Liver (tissue), 9 donors: ENCODE measurements around the gene IGF2. TPM values are rescaled to one million over a fixed set of nuclear protein-coding genes. Genes with fewer than 3 reads are reported as not detected.

Source experiments
- DNase-seq: peaks from one replicate; pipeline ENCODE4 v3.0.0-alpha.2; 2017; ENCODE audit warnings: low spot score
- H3K27ac ChIP-seq, 2 donors: one replicate each; pipeline ENCODE4 v1.7.0; 2013; ENCODE audit warnings: inconsistent platforms in 2 of 2, low read length in 2 of 2, control low read depth in 1 of 2, low read depth in 1 of 2, mild to moderate bottlenecking in 1 of 2
- H3K27me3 ChIP-seq, 4 donors: one replicate each; pipeline versions ENCODE4 v1.6.1 to v1.7.0; 2013; ENCODE audit warnings: low read length in 3 of 4, inconsistent platforms in 1 of 4, mild to moderate bottlenecking in 1 of 4, moderate library complexity in 1 of 4; ENCODE audit not compliant: control insufficient read depth in 4 of 4, insufficient read depth in 4 of 4
- H3K36me3 ChIP-seq, 4 donors: one replicate each; pipeline versions ENCODE4 v1.6.1 to v1.7.0; 2013; ENCODE audit warnings: low read length in 3 of 4, mild to moderate bottlenecking in 3 of 4, low read depth in 1 of 4, moderate library complexity in 1 of 4; ENCODE audit not compliant: control insufficient read depth in 4 of 4, insufficient read depth in 3 of 4
- H3K4me1 ChIP-seq, 4 donors: one replicate each; pipeline versions ENCODE4 v1.6.1 to v1.7.0; 2013; ENCODE audit warnings: low read length in 3 of 4, mild to moderate bottlenecking in 3 of 4, moderate library complexity in 1 of 4; ENCODE audit not compliant: control insufficient read depth in 4 of 4, insufficient read depth in 4 of 4
- H3K4me3 ChIP-seq, 3 donors: one replicate each; pipeline versions ENCODE4 v1.6.1 to v1.7.0; 2013; ENCODE audit warnings: low read length in 3 of 3, control low read depth in 1 of 3, low read depth in 1 of 3, mild to moderate bottlenecking in 1 of 3
- H3K9ac ChIP-seq, 2 donors: one replicate each; pipeline ENCODE4 v1.7.0; 2013; ENCODE audit warnings: low read length in 2 of 2, mild to moderate bottlenecking in 2 of 2, moderate library complexity in 2 of 2, control low read depth in 1 of 2, low read depth in 1 of 2
- H3K9me3 ChIP-seq, 4 donors: one replicate each; pipeline versions ENCODE4 v1.6.1 to v1.7.0; 2013; ENCODE audit warnings: low read length in 3 of 4; ENCODE audit not compliant: control insufficient read depth in 4 of 4
- ATF3 ChIP-seq: IDR thresholded peaks from 2 replicates; pipeline ENCODE4 v1.6.1; 2016; ENCODE audit warnings: antibody characterized with exemption
- CTCF ChIP-seq: fragments of 150-350 bp; IDR thresholded peaks from 2 replicates; pipeline ENCODE4 v1.5.1; 2017; ENCODE audit warnings: improper control_type of control experiment, low read depth, low read length; ENCODE audit not compliant: missing input control
- EGR1 ChIP-seq, 2 donors: IDR thresholded peaks; 2 replicates each; pipeline ENCODE4 v1.6.1; 2016 to 2018; ENCODE audit warnings: antibody characterized with exemption in 2 of 2, low read depth in 2 of 2
- FOXA1 ChIP-seq: IDR thresholded peaks from 2 replicates; pipeline ENCODE4 v1.6.1; 2016; ENCODE audit warnings: antibody characterized with exemption
- FOXA2 ChIP-seq: IDR thresholded peaks from 2 replicates; pipeline ENCODE4 v1.6.1; 2016; ENCODE audit warnings: antibody characterized with exemption
- GABPA ChIP-seq, 2 donors: IDR thresholded peaks in 1 of 2; conservative IDR thresholded peaks in 1 of 2; 2 replicates each; pipeline ENCODE4 v1.6.1; 2016; ENCODE audit warnings: antibody characterized with exemption in 2 of 2, mild to moderate bottlenecking in 1 of 2, moderate library complexity in 1 of 2
- HNF4A ChIP-seq, 2 donors: conservative IDR thresholded peaks; 2 replicates each; pipeline ENCODE4 v1.6.1; 2016; ENCODE audit warnings: antibody characterized with exemption in 2 of 2, mild to moderate bottlenecking in 2 of 2
- HNF4G ChIP-seq: IDR thresholded peaks from 2 replicates; pipeline ENCODE4 v1.6.1; 2016; ENCODE audit warnings: antibody characterized with exemption
- JUND ChIP-seq, 2 donors: IDR thresholded peaks; 2 replicates each; pipeline ENCODE4 v1.6.1; 2016; ENCODE audit warnings: antibody characterized with exemption in 2 of 2
- MAX ChIP-seq: IDR thresholded peaks from 2 replicates; pipeline ENCODE4 v1.6.1; 2016; ENCODE audit warnings: antibody characterized with exemption
- NR2F2 ChIP-seq: IDR thresholded peaks from 2 replicates; pipeline ENCODE4 v1.6.1; 2016; ENCODE audit warnings: antibody characterized with exemption
- RAD21 ChIP-seq, 2 donors: IDR thresholded peaks; 2 replicates each; pipeline ENCODE4 v1.6.1; 2016; ENCODE audit warnings: antibody characterized with exemption in 2 of 2, mild to moderate bottlenecking in 2 of 2
- REST ChIP-seq: IDR thresholded peaks from 2 replicates; pipeline ENCODE4 v1.6.1; 2016; ENCODE audit warnings: antibody characterized with exemption, mild to moderate bottlenecking
- RXRA ChIP-seq, 2 donors: IDR thresholded peaks; 2 replicates each; pipeline ENCODE4 v1.6.1; 2017 to 2018; ENCODE audit warnings: antibody characterized with exemption in 2 of 2, mild to moderate bottlenecking in 1 of 2
- SP1 ChIP-seq: IDR thresholded peaks from 2 replicates; pipeline ENCODE4 v1.6.1; 2018; ENCODE audit warnings: antibody characterized with exemption, mild to moderate bottlenecking
- TAF1 ChIP-seq: conservative IDR thresholded peaks from 2 replicates; pipeline ENCODE4 v1.6.1; 2016; ENCODE audit warnings: antibody characterized with exemption, mild to moderate bottlenecking
- WGBS: extraction: QIAGEN DNeasy Blood & Tissue Kit; methylation state at CpG from one replicate; pipeline ENCODE4 v1.1.7; 2013; 5-methylcytosine and 5-hydroxymethylcytosine counted together
- polyA plus RNA-seq, 2 donors: library from polyadenylated mRNA; stranded (reverse) in 1 of 2; unstranded in 1 of 2; fragments of 200-250 nt in 1 of 2; fragments of >200 nt in 1 of 2; fragmentation: Nextera tagmentation in 1 of 2; extraction: Ambion mirVana in 1 of 2; gene quantifications; one replicate each; pipeline versions ENCODE4 v1.2.1 to v1.2.3, GENCODE V29; 2013 to 2015
- total RNA-seq, 2 donors: library from RNA; depleted of rRNA; stranded (reverse); fragments of >200 nt; gene quantifications; one replicate each; pipeline ENCODE4 v1.2.3, GENCODE V29; 2014
- donor health status: healthy.
- donor health status: healthy.
- donor health status: healthy.
- donor health status: healthy.
- donor health status: healthy.

IGF2 gene
- total and polyA plus RNA-seq, 4 donors = 70.5 to 1,440 (median 192) TPM

- H3K4me3 ChIP-seq = no peak overlapping the region
- WGBS = 98% methylated on average over 12 of the region's 12 CpGs
- DNase-seq = no peak
- H3K27ac ChIP-seq = no peak overlapping the region
- H3K4me1 ChIP-seq = no peaks in the 10 kb centered on the region
- TF ChIP-seq ATF3 (no peak), EGR1 (IDR thresholded peaks at IDR 0.05; ENCODE audit: low read depth in 2 of 2) (no peak), HNF4A (conservative IDR thresholded peaks at IDR 0.05) (no peak), TAF1 (no peak)
- H3K36me3 ChIP-seq = no peaks in the 10 kb centered on the region
- H3K9ac ChIP-seq = no peak overlapping the region
- no peaks in the 10 kb centered on the region for H3K27me3 ChIP-seq
- H3K9me3 ChIP-seq = peaks cover 0 to 5% (median 4%) of the 10 kb centered on the region in 4 donors
These were observed 23.9 kb downstream of the IGF2 start for GRCh38 chr11:2115308-2115707.

- H3K9ac ChIP-seq = no peak overlapping the region
- H3K9me3 ChIP-seq = peaks cover 0 to 5% (median 4%) of the 10 kb centered on the region in 4 donors
- H3K27me3 ChIP-seq = no peaks in the 10 kb centered on the region
- no peak overlapping the region for H3K4me3 ChIP-seq
- H3K4me1 ChIP-seq = no peaks in the 10 kb centered on the region
- DNase-seq = no peak
- 88% methylated on average over 32 of the region's 32 CpGs for WGBS
- peak; percentile 18 for TF ChIP-seq NR2F2
- no peak for TF ChIP-seq REST
- peak in 1 of 2 donors; percentile 18 for TF ChIP-seq RXRA (IDR thresholded peaks at IDR 0.05)
- TF ChIP-seq TAF1 = no peak
- TF ChIP-seq HNF4G = no peak
- no peak for TF ChIP-seq FOXA1
- TF ChIP-seq SP1 = peak; percentile 16
- no peak overlapping the region for H3K27ac ChIP-seq
- no peaks in the 10 kb centered on the region for H3K36me3 ChIP-seq
These were observed 24.6 kb downstream of the IGF2 start for GRCh38 chr11:2114430-2115241.

- H3K36me3 ChIP-seq = no peaks in the 10 kb centered on the region
- TF ChIP-seq JUND (IDR thresholded peaks at IDR 0.05) (no peak), GABPA (IDR thresholded peaks at IDR 0.05 in 1 of 2, conservative IDR thresholded peaks at IDR 0.05 in 1 of 2) (no peak), FOXA2 (no peak), REST (no peak), HNF4G (no peak), FOXA1 (no peak), RXRA (IDR thresholded peaks at IDR 0.05) (no peak), EGR1 (IDR thresholded peaks at IDR 0.05; ENCODE audit: low read depth in 2 of 2) (no peak), SP1 (no peak), CTCF (no peak), MAX (no peak), NR2F2 (no peak), TAF1 (no peak), RAD21 (IDR thresholded peaks at IDR 0.05) (no peak), HNF4A (conservative IDR thresholded peaks at IDR 0.05) (no peak)
These were observed 25.4 kb downstream of the IGF2 start for GRCh38 chr11:2113776-2114175.

More at GRCh38 chr11:2113776-2114175, 25.4 kb downstream of the IGF2 start:
- Histone ChIP-seq H3K27me3 (no peaks in the 10 kb centered on the region), H3K4me1 (no peaks in the 10 kb centered on the region), H3K4me3 (no peak overlapping the region), H3K9me3 (peaks cover 0 to 5% (median 4%) of the 10 kb centered on the region in 4 donors), H3K9ac (no peak overlapping the region), H3K27ac (no peak overlapping the region)
- WGBS = 92% methylated on average over 11 of the region's 11 CpGs
- DNase-seq = no peak
